Activated CD8-positive, alpha-beta memory T cell treated with anti-CD3 and anti-CD28 coated beads, Interleukin-2, amount 50 U/mL, for 1 hour (primary cell): ENCODE results near the gene ZBTB5.
A peak's percentile ranks its signal among the peaks of the same experiment; 100 is the strongest.

Source experiments
- DNase-seq: peaks from one replicate; pipeline ENCODE4 v3.0.0-alpha.2; 2020; ENCODE audit errors: extremely low read depth

ZBTB5 gene

DNA sequence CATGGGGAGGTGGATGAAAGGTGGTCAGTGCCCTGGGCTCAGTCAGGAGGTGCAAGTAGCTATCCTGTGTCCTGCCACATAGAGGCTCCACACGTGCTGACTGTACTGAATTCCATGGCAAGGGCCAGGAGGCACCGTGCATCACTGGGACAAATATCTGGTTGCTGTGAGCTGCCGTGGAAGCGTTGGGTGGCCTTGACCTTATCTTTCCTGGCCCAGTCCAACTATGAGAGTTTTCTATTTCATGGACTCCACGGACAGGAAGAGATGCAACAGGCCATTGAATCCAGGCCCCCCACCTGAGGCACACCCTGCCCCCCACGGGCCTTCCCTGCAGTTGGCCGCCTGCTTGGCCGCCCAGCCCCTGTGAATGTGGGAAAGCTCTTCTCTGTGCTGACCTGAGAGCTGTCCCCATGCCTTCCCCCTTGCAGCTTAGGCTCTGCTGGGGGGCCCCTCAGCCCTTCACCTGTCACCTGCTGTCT is 41.0 kb downstream of the ZBTB5 start:
- DNase-seq, result no peak

- no peak for DNase-seq
These were observed 41.7 kb downstream of the ZBTB5 start for GRCh38 chr9:37423508-37423907.

DNA sequence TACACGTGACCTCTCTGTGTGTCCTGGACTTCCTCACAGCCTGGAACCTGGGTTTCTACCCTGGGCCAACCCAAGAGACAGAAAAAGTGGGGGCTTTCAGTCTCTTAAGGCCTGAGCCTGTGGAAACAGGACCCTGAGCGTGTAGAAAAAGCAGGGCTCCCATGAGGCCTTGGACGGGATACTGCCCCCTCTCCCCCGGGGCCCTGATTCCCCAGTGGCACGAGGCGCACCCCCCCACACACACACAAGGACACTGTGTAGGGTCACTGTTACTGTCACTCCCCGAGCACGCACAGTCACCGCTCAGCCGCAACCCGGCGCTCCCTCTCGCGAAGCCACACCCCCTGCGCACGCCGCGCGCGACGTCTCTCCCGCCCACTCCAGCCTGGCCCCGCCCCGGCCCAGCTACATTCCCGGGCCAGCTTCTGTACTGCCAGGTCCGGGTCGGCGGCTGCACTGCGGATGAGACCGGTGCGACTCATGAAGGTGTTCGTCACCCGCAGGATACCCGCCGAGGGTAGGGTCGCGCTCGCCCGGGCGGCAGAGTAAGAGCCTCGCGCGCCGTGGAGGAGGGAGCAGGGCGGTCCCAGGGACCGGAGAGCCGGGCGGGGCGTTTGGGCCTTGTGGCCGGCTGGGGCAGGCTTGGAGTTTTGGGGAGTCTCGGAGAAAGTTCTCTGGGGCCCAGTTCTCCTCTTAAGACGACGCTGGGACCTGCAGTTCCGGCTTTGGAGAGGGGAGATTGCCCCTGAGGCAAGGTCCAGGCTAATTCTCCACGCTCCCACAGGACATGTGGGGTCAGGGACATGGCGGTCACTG is 42.8 kb downstream of the ZBTB5 start, which contains the start of gene GRHPR:
Gene GRHPR, plus strand, starts transcription at position 408 of the 816 bp plus-strand sequence. Its CDS starts 55 bp downstream, at position 463.
- DNase-seq, result peak; percentile 56

GRCh38 chr9:37421914-37422288 is 43.3 kb downstream of the ZBTB5 start:
- no peak for DNase-seq

DNA sequence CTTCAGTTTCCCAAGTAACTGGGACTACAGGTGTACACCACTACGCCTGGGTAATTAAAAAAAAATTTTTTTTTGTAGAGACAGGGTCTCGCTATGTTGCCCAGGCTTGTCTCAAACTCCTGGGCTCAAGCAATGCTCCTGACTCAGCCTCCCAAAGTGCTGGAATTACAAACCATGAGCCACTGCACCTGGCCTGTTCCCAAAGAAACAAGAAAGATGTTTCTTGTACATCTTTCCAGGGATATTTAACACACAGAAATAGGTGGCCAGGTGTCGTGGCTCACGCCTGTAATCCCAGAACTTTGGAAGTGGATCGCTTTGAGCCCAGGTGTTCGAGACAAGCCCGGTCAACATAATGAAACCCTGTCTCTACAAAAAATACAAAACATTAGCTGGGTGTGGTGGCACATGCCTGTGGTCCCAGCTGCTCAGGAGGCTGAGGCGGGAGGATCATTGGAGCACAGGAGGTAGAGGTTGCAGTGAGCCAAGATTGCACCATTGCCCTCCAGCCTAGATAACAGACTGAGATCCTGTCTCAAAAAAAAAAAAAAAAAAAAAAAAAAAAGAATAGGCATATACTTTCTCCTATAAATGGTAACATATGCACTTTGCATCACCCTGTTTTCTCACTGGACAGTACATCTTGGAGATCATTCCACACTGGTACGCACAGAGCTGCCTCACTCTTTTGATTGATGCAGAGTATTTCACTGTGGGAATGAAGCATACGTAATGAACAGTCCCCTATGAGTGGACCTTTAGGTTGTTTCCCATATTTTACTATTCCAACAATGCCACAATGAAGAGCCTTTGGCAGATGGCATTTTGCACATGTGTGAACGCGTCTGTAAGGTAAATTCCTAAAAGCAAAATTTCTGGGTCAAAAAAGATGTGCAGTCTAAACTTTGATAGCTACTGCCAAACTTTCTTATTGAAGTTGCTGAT is 44.7 kb downstream of the ZBTB5 start:
- no peak for DNase-seq

- no peak for DNase-seq
These were observed 46.0 kb downstream of the ZBTB5 start for GRCh38 chr9:37419204-37419603.

DNA sequence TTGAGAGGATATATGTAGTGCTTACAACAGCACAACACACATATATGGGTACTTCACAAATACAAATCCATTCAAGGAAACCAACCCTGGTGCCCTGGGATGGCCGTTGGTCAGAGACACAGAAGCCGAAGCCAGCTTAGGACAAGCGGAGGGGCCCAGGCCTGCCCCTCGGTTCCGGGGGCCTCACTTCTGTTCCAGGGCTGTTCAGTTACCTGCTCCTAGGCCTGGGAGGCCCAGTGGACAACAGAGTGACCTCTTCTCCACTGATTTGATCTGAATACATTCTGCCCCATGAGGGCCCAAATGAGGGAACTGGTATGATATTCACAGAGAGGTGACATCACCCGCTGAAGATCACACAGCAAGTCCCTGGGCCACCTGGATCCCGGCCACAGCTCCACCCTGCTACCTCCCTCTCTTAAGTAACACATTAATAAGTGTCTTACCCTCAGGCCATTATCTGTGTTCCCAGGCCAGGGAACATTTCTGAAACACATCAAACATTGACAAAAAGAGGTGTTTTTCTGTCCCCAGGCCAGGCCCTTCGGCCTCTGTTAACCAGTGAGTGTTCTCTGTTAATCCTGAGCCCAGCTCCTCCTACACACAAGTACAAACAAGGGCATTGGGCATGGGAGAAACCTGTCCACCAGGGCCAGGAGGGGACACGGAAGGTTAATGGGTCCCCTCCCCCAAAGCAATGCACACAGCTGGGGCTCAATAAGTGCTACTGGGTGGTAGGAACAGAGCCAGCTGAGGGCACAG is 47.2 kb downstream of the ZBTB5 start:
- no peak for DNase-seq

GRCh38 chr9:37417252-37417803 is 47.9 kb downstream of the ZBTB5 start:
- DNase-seq, result no peak

DNA sequence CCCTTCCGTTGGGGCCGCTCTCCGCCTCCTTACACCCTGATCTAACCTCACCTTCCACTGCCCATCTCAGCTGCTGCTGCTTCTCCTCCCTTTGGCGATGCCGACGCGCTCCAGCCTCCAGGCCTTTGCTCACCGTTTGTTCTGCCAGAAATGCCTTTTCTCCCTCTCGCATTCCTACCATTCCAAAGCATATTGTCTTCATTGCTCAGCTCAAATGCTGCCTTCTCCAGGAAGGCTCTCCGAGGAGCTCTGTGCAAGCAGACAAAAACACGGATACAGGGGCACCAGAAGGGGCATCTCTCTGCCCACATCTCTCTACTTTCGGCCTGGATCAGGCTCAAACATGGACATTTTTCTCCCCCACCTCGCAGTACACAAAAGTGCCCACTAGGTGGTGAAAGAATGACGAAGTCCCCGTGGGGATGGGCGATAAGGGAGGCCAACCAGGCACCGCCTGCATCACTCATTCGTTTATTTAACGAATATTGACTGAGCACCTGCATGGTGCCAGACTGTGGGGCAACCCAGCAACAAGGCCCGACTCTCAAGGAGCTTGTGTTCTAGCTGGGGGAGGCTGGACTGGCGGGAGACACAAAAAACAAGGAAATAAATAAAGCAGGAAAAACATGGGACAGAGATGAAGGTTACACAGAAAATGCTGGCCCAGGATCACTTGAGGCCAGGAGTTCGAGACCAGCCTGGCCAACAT is 50.1 kb downstream of the ZBTB5 start:
- DNase-seq, result peak; percentile 26

DNA sequence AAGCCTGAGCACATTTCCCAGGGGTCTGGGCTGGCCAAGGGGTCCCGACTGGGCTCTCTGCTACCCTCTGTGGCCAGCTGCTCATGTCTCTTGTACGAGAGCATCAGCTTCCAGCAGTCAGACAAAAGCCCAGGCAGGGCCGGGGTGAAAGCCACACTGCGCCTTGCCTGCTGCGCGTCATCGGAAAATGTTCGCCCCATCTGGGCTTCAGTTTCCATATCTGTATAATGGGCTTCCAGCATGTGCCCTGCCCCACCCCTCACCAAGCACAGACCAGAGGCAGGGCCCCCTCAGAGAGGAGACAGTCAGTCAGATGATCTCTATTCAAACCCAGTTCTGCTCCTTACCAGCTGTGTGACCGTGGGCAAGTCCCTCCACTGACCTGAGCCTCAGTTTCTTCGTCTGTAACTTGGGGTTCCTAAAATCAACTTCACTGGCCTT is 50.7 kb downstream of the ZBTB5 start:
- no peak for DNase-seq

- DNase-seq, result no peak
These were observed 51.9 kb downstream of the ZBTB5 start for GRCh38 chr9:37413311-37413710.

- no peak for DNase-seq
These were observed 52.7 kb downstream of the ZBTB5 start for GRCh38 chr9:37412431-37413151.

GRCh38 chr9:37410969-37411785 is 54.1 kb downstream of the ZBTB5 start:
- no peak for DNase-seq

DNA sequence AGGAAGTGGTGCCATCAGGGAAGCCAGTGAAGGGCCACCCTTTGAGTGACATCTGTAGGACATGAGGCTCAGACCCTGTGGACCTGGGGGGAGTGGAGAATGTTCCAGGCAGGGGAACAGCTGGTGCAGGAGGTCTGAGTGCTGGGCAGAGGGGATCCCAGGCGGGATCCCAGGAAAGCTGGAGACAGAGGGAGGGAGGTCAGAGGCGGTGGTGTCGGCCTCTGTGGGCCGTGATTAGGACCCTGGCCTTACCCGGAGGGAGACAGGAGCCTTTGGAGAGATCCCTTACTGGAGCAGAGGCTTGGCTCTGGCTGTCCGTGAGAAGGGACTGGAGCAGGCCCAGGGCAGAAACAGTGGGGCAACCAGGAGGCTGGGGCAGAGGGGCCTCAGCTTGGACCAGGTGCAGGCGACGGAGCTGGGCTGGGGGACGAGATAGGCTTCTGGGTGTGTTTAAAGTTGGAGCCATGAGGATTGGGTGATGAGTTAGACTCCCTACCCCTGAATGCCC is 54.8 kb downstream of the ZBTB5 start:
- no peak for DNase-seq

GRCh38 chr9:37408933-37409710 is 56.1 kb downstream of the ZBTB5 start:
- DNase-seq, result peak; percentile 21

- no peak for DNase-seq
These were observed 57.8 kb downstream of the ZBTB5 start for GRCh38 chr9:37407468-37407867.

DNA sequence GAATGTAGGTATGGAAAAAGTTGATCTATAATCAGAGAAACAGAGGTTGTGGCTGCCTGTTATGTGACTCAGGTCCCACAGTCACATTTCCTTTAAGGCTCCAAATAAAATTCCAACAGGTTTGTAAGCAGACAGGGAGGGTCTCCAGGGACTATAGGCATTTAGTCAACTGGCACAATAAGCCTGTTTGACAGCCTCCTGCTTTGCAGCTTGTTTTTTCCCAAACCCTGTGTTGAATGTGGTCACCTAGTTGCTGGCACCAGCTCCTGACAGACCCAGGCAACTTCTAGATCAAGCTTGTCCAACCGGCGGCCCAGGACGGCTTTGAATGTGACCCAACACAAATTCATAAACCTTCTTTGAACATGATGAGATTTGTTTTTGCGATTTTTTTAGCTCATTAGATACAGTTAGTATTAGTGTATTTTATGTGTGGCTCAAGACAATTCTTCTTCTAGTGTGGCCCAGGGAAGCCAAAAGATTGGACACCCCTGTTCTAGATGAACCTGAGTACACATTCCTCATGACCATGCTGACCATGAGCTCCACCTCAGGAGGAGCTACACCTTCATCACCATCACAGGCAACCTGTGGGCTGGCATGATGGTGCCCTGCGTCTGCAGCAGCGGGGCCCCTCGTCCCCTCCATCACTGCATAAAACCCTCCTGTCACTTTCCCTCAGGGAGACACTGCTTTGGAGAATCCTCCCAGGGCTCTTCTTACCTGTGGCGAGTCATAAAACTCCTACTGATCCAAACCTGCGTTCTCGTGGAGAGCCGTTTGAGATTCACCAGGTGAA is 58.4 kb downstream of the ZBTB5 start:
- DNase-seq, result no peak
